Vagina (tissue), 2 donors: ENCODE results near the gene POU4F2. TPM values are rescaled to one million over a fixed set of nuclear protein-coding genes. Genes with fewer than 3 reads are reported as not detected.

Source experiments
- DNase-seq, 2 donors: peaks; one replicate each; pipeline ENCODE4 v3.0.0-alpha.2; 2017; ENCODE audit errors: extremely low spot score in 2 of 2
- H3K27ac ChIP-seq: fragments of 200-600 bp; sonication (generic); one replicate; pipeline ENCODE4 v1.5.1; 2019
- H3K27me3 ChIP-seq: fragments of 200-600 bp; sonication (generic); one replicate; pipeline ENCODE4 v1.5.1; 2019
- H3K36me3 ChIP-seq, 2 donors: fragments of 200-600 bp; sonication (generic); one replicate each; pipeline ENCODE4 v1.5.1; 2017 to 2019
- H3K4me1 ChIP-seq: fragments of 200-600 bp; sonication (generic); one replicate; pipeline ENCODE4 v1.5.1; 2019
- H3K4me3 ChIP-seq, 2 donors: fragments of 200-600 bp; sonication (generic); 1 replicate in 1 of 2; 2 replicates in 1 of 2; pipeline ENCODE4 v1.5.1; 2016 to 2019
- H3K9me3 ChIP-seq: fragments of 200-600 bp; sonication (generic); one replicate; pipeline ENCODE4 v1.5.1; 2019
- POLR2A ChIP-seq, 2 donors: fragments of 450-650 bp; IDR thresholded peaks; one replicate each; pipeline ENCODE4 v1.6.1; 2017; ENCODE audit warnings: antibody characterized with exemption in 2 of 2, mild to moderate bottlenecking in 2 of 2, moderate library complexity in 2 of 2
- POLR2AphosphoS5 ChIP-seq, 2 donors: sonication (generic); formaldehyde crosslinking; IDR thresholded peaks; one replicate each; pipeline ENCODE4 v1.9.0; 2017; ENCODE audit warnings: antibody characterized with exemption in 2 of 2, mild to moderate bottlenecking in 2 of 2, low read depth in 1 of 2; ENCODE audit not compliant: insufficient read depth in 1 of 2
- intact Hi-C: fragments of 100-400 bp; cut with DNase I; formaldehyde crosslinking; loops from one replicate; pipeline ENCODE4 v1.15.1; 2023
- total RNA-seq: library from RNA; depleted of rRNA; stranded (reverse); fragments of >200 nt; gene quantifications from one replicate; pipeline ENCODE4 v1.2.3, GENCODE V29; 2016
- TF ChIP-seq, protein P1 (sequence below), 3 experiments: fragments of 450-650 bp in 2 of 3; fragments of 200-600 bp in 1 of 3; sonication (generic) in 1 of 3; IDR thresholded peaks; one replicate each; pipeline ENCODE4 v1.5.1; 2017 to 2019; ENCODE audit warnings: antibody characterized with exemption in 3 of 3, mild to moderate bottlenecking in 2 of 3, moderate library complexity in 2 of 3

POU4F2 gene
- total RNA-seq, 1 donor from 2014 or later = not detected

DNA sequence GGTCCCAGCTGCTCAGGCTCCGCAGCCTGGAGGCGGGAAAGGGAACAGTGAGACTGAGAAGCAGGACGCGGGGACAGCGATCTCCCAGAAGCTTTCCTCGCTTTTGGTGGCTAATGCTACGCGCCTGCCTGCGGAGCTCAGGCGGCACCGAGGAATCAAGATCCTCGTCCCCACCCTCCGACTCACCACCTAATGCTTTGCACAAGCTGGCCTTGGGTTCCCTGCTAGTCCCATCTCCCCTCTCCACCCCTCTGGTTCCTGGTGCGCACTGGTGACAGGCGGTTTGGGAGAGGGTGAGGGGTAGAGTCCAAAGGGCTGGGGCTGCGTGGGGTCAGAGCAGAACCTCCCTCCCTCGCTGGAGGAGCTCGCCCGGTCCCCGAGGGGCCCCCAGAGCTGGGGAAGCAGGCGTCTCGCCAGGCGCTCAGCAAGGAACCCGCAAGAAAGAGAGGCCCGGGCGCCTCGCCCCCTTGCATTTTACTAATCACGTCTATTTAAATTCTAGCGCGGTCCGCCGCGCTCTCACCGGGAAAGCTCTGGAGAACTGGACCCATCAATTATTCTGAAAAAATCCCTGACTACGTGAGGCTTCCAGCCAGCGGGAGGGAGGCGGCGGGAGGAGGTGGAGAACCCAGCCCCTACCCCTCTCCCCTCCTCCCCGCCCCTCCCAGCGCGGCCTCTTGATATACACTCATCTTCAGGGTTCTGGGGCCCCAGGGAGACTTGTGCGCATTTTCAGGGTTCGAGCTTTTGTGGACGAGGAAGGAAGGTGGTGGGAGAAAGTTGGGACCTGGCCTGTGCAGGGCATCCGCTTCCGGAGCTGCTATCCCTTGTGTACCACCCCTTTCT is 9.1 kb downstream of the POU4F2 start:
- DNase-seq = no peak
- no peaks in the 10 kb centered on the region for H3K4me1 ChIP-seq
- H3K27me3 ChIP-seq = peaks cover 8% of the 10 kb centered on the region

GRCh38 chr4:146648461-146648783 is 9.7 kb downstream of the POU4F2 start:
- DNase-seq = no peak
- intact Hi-C loops = no loop called here
- Histone ChIP-seq H3K9me3 (no peaks in the 10 kb centered on the region), H3K4me3 (no peak overlapping the region), H3K27ac (no peak overlapping the region), H3K36me3 (no peaks in the 10 kb centered on the region), H3K4me1 (no peaks in the 10 kb centered on the region), H3K27me3 (peaks cover 8% of the 10 kb centered on the region)
- TF ChIP-seq POLR2AphosphoS5 (IDR thresholded peaks at IDR 0.05; ENCODE audit: insufficient read depth in 1 of 2, low read depth in 1 of 2) = no peak
- TF ChIP-seq, protein P1, sequence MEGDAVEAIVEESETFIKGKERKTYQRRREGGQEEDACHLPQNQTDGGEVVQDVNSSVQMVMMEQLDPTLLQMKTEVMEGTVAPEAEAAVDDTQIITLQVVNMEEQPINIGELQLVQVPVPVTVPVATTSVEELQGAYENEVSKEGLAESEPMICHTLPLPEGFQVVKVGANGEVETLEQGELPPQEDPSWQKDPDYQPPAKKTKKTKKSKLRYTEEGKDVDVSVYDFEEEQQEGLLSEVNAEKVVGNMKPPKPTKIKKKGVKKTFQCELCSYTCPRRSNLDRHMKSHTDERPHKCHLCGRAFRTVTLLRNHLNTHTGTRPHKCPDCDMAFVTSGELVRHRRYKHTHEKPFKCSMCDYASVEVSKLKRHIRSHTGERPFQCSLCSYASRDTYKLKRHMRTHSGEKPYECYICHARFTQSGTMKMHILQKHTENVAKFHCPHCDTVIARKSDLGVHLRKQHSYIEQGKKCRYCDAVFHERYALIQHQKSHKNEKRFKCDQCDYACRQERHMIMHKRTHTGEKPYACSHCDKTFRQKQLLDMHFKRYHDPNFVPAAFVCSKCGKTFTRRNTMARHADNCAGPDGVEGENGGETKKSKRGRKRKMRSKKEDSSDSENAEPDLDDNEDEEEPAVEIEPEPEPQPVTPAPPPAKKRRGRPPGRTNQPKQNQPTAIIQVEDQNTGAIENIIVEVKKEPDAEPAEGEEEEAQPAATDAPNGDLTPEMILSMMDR (IDR thresholded peaks at IDR 0.05) = no peak
- TF ChIP-seq POLR2A (IDR thresholded peaks at IDR 0.05) = no peak

More for the DNA sequence above, 9.1 kb downstream of the POU4F2 start:
- intact Hi-C loops = no loop called here
- Histone ChIP-seq H3K9me3 (no peaks in the 10 kb centered on the region), H3K27ac (no peak overlapping the region), H3K36me3 (no peaks in the 10 kb centered on the region), H3K4me3 (no peak overlapping the region)
- TF ChIP-seq, protein P1 (IDR thresholded peaks at IDR 0.05) = no peak
- TF ChIP-seq POLR2A (IDR thresholded peaks at IDR 0.05) = no peak
- TF ChIP-seq POLR2AphosphoS5 (IDR thresholded peaks at IDR 0.05; ENCODE audit: insufficient read depth in 1 of 2, low read depth in 1 of 2) = no peak

- intact Hi-C loops = no loop called here
Measured at GRCh38 chr4:146649232-146649631, 10.5 kb downstream of the POU4F2 start.

GRCh38 chr4:146650034-146650433 is 11.3 kb downstream of the POU4F2 start:
- Histone ChIP-seq H3K4me3 (no peak overlapping the region), H3K36me3 (no peaks in the 10 kb centered on the region), H3K4me1 (no peaks in the 10 kb centered on the region), H3K9me3 (no peaks in the 10 kb centered on the region), H3K27ac (no peak overlapping the region), H3K27me3 (peaks cover 8% of the 10 kb centered on the region)
- intact Hi-C loops = no loop called here
- TF ChIP-seq POLR2A (IDR thresholded peaks at IDR 0.05) (no peak), POLR2AphosphoS5 (IDR thresholded peaks at IDR 0.05; ENCODE audit: insufficient read depth in 1 of 2, low read depth in 1 of 2) (no peak)
- TF ChIP-seq, protein P1 (IDR thresholded peaks at IDR 0.05) = no peak
- DNase-seq = no peak

More at GRCh38 chr4:146649232-146649631, 10.5 kb downstream of the POU4F2 start:
- TF ChIP-seq, protein P1 (IDR thresholded peaks at IDR 0.05) = no peak
- Histone ChIP-seq H3K27me3 (peaks cover 8% of the 10 kb centered on the region), H3K9me3 (no peaks in the 10 kb centered on the region), H3K4me1 (no peaks in the 10 kb centered on the region), H3K4me3 (no peak overlapping the region), H3K36me3 (no peaks in the 10 kb centered on the region), H3K27ac (no peak overlapping the region)
- no peak for DNase-seq
